Astrocyte (in vitro differentiated cells and primary cell): ENCODE results near the gene IFNGR2. TPM values are rescaled to one million over a fixed set of nuclear protein-coding genes. Genes with fewer than 3 reads are reported as not detected.
A peak's percentile ranks its signal among the peaks of the same experiment; 100 is the strongest.
"Not testable (repeated sequence)": the region's sequence is repeated elsewhere in the genome, so short reads cannot be mapped to it uniquely, and the experiment has no call there.

Experiments
- DNase-seq: peaks from one replicate; pipeline ENCODE4 v3.0.0-alpha.2; 2010; ENCODE audit warnings: low read depth
- FAIRE-seq: peaks from 2 replicates; lab custom pipeline; 2011; peaks lifted over from hg19 to GRCh38; lab: Jason Lieb, UNC
- H2AFZ ChIP-seq: 2 replicates; pipeline ENCODE4 v1.6.0; 2012; ENCODE audit warnings: low read depth, low read length, inconsistent platforms
- H3K27ac ChIP-seq: 2 replicates; pipeline ENCODE4 v1.5.1; 2011; ENCODE audit warnings: low read depth, low read length, inconsistent platforms
- H3K27me3 ChIP-seq: 2 replicates; pipeline ENCODE4 v1.6.0; 2011; ENCODE audit warnings: low read length, inconsistent platforms; ENCODE audit not compliant: insufficient read depth
- H3K36me3 ChIP-seq: 2 replicates; pipeline ENCODE4 v1.5.1; 2011; ENCODE audit warnings: low read length, inconsistent platforms; ENCODE audit not compliant: insufficient read depth
- H3K4me1 ChIP-seq: 2 replicates; pipeline ENCODE4 v1.5.1; 2011; ENCODE audit warnings: low read length, inconsistent platforms; ENCODE audit not compliant: insufficient read depth
- H3K4me2 ChIP-seq: 2 replicates; pipeline ENCODE4 v1.6.0; 2012; ENCODE audit warnings: low read length, inconsistent platforms
- H3K4me3 ChIP-seq: 2 replicates; pipeline ENCODE4 v1.5.1; 2011; ENCODE audit warnings: low read depth, mild to moderate bottlenecking, low read length, inconsistent platforms; ENCODE audit not compliant: insufficient read depth
- H3K79me2 ChIP-seq: 2 replicates; pipeline ENCODE4 v1.6.0; 2012; ENCODE audit warnings: mild to moderate bottlenecking, low read length, inconsistent platforms; ENCODE audit not compliant: insufficient read depth
- H3K9ac ChIP-seq: 2 replicates; pipeline ENCODE4 v1.6.0; 2012; ENCODE audit warnings: mild to moderate bottlenecking, low read length, inconsistent platforms
- H3K9me3 ChIP-seq: 2 replicates; pipeline ENCODE4 v1.5.1; 2012; ENCODE audit warnings: low read depth, mild to moderate bottlenecking, low read length, inconsistent platforms; ENCODE audit not compliant: insufficient read depth
- H4K20me1 ChIP-seq: 2 replicates; pipeline ENCODE4 v1.6.0; 2012; ENCODE audit warnings: low read length, inconsistent platforms; ENCODE audit not compliant: insufficient read depth
- H3K27ac Mint-ChIP-seq: one replicate; pipeline ENCODE4 v1.8.0; 2021; ENCODE audit warnings: mild to moderate bottlenecking, mixed read lengths; ENCODE audit not compliant: unreplicated experiment
- H3K27me3 Mint-ChIP-seq: one replicate; pipeline ENCODE4 v1.8.0; 2021; ENCODE audit warnings: low read depth, mixed read lengths; ENCODE audit not compliant: unreplicated experiment
- H3K36me3 Mint-ChIP-seq: one replicate; pipeline ENCODE4 v1.8.0; 2021; ENCODE audit warnings: low read depth, mixed read lengths; ENCODE audit not compliant: unreplicated experiment
- H3K4me1 Mint-ChIP-seq: one replicate; pipeline ENCODE4 v1.8.0; 2021; ENCODE audit warnings: low read depth, mixed read lengths; ENCODE audit not compliant: unreplicated experiment
- H3K4me3 Mint-ChIP-seq: one replicate; pipeline ENCODE4 v1.8.0; 2021; ENCODE audit warnings: mild to moderate bottlenecking, moderate library complexity, mixed read lengths; ENCODE audit not compliant: unreplicated experiment
- H3K9me3 Mint-ChIP-seq: one replicate; pipeline ENCODE4 v1.8.0; 2021; ENCODE audit warnings: mild to moderate bottlenecking, mixed read lengths; ENCODE audit not compliant: unreplicated experiment
- CTCF ChIP-seq: IDR thresholded peaks from 2 replicates; pipeline ENCODE4 v1.5.1; 2011; ENCODE audit warnings: low read depth, mild to moderate bottlenecking, inconsistent platforms, low read length, moderate library complexity; ENCODE audit not compliant: insufficient read depth
- EZH2 ChIP-seq: IDR thresholded peaks from 2 replicates; pipeline ENCODE4 v1.6.1; 2012; ENCODE audit warnings: mild to moderate bottlenecking, low read length, inconsistent platforms; ENCODE audit not compliant: insufficient read depth
- total RNA-seq: library from RNA; stranded (reverse); gene quantifications from 2 replicates; pipeline ENCODE4 v1.2.1, GENCODE V29; 2021

Gene IFNGR2
- total RNA-seq, 1 donor from 2014 or later = 58.9 TPM

- no peaks in the 10 kb centered on the region for H3K79me2 ChIP-seq
- Mint-ChIP-seq H3K36me3 (peaks cover under 1% of the 10 kb centered on the region), H3K27me3 (peaks cover 2% of the 10 kb centered on the region), H3K4me3 (no peak overlapping the region), H3K9me3 (no peaks in the 10 kb centered on the region), H3K27ac (peak overlapping the region; percentile 92), H3K4me1 (peaks cover 38% of the 10 kb centered on the region)
- H3K36me3 ChIP-seq = no peaks in the 10 kb centered on the region
- no peaks in the 10 kb centered on the region for H3K9me3 ChIP-seq
- FAIRE-seq (no peak), DNase-seq (peak; percentile 93)
- H2AFZ ChIP-seq = peak overlapping the region; percentile 27
- TF ChIP-seq CTCF = no peak
- no peak for TF ChIP-seq EZH2
- H3K4me3 ChIP-seq = no peak overlapping the region
- peak overlapping the region; percentile 92 for H3K27ac ChIP-seq
- no peaks in the 10 kb centered on the region for H3K27me3 ChIP-seq
- H4K20me1 ChIP-seq = no peaks in the 10 kb centered on the region
- H3K4me1 ChIP-seq = peaks cover 35% of the 10 kb centered on the region
- H3K9ac ChIP-seq = peak overlapping the region; percentile 76
- H3K4me2 ChIP-seq = peak overlapping the region; percentile 80
Measured at GRCh38 chr21:33380483-33380998, 22.7 kb upstream of the IFNGR2 start.

DNA sequence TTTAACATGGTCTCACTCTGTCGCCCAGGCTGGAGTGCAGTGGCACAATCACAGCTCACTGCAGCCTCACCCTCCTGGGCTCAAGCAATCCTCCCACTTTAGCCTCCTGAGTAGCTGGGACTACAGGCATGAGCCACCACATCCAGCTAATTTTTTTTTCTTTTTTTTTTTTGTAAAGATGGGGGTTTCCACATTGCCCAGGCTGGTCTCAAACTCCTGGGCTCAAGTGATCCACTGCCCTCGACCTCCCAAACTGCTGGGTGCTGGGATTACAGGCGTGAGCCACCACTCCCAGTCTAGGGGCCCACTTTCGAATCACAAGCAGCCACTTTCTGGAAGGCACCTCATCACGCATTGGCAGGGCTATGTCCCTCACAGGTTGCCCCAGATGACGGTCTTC lies 21.8 kb upstream of the IFNGR2 start:
- not testable (repeated sequence) for H3K9me3 Mint-ChIP-seq, H2AFZ ChIP-seq, H3K79me2 ChIP-seq, DNase-seq, H3K9ac ChIP-seq, H3K4me3 Mint-ChIP-seq, H3K27me3 ChIP-seq, H3K4me2 ChIP-seq, H3K36me3 Mint-ChIP-seq, H3K27ac ChIP-seq, H3K4me3 ChIP-seq, FAIRE-seq, H3K27me3 Mint-ChIP-seq, H4K20me1 ChIP-seq, H3K9me3 ChIP-seq, H3K36me3 ChIP-seq
- peaks cover 35% of the 10 kb centered on the region for H3K4me1 ChIP-seq
- Mint-ChIP-seq H3K27ac (peak overlapping the region; percentile 75), H3K4me1 (peaks cover 38% of the 10 kb centered on the region)

- H3K4me1 Mint-ChIP-seq = peaks cover 38% of the 10 kb centered on the region
Measured at GRCh38 chr21:33383056-33383888, 19.9 kb upstream of the IFNGR2 start.

More at GRCh38 chr21:33383056-33383888, 19.9 kb upstream of the IFNGR2 start:
- H3K36me3 ChIP-seq = no peaks in the 10 kb centered on the region
- no peaks in the 10 kb centered on the region for H3K27me3 Mint-ChIP-seq
- H3K27me3 ChIP-seq = no peaks in the 10 kb centered on the region
- peak overlapping the region; percentile 23 for H2AFZ ChIP-seq
- H3K27ac Mint-ChIP-seq = peak overlapping the region; percentile 90
- peak overlapping the region; percentile 75 for H3K4me2 ChIP-seq
- peak overlapping the region; percentile 24 for H3K9ac ChIP-seq
- peak overlapping the region; percentile 62 for H3K4me3 Mint-ChIP-seq
- H4K20me1 ChIP-seq = no peaks in the 10 kb centered on the region
- H3K4me1 ChIP-seq = peaks cover 35% of the 10 kb centered on the region
- peak; percentile 80 for DNase-seq
- no peaks in the 10 kb centered on the region for H3K79me2 ChIP-seq
- no peak for FAIRE-seq
- no peaks in the 10 kb centered on the region for H3K9me3 ChIP-seq
- H3K27ac ChIP-seq = peak overlapping the region; percentile 44
- no peaks in the 10 kb centered on the region for H3K9me3 Mint-ChIP-seq
- H3K4me3 ChIP-seq = peak overlapping the region; percentile 20
- no peak for TF ChIP-seq EZH2
- TF ChIP-seq CTCF = no peak
- H3K36me3 Mint-ChIP-seq = peaks cover 2% of the 10 kb centered on the region
